DMS53 treated with DMSO at 0.1 percent for 48 hours (cell line): ENCODE measurements around the gene CSRP1.

ENCODE experiments used
- DNase-seq: peaks from one replicate; lab custom pipeline; 2025; ENCODE audit not compliant: unreplicated experiment; lab: John Stamatoyannopoulos, UW

The CSRP1 gene

GRCh38 chr1:201456499-201457309 lies 50.2 kb downstream of the CSRP1 start:
- no peak for DNase-seq

GRCh38 chr1:201455098-201455497 lies 51.8 kb downstream of the CSRP1 start:
- DNase-seq: no peak

GRCh38 chr1:201454608-201455007 lies 52.3 kb downstream of the CSRP1 start:
- no peak for DNase-seq

- DNase-seq: no peak
Observed at GRCh38 chr1:201452866-201453265, 54.1 kb downstream of the CSRP1 start.

- no peak for DNase-seq
Observed at GRCh38 chr1:201450721-201451291, 56.1 kb downstream of the CSRP1 start.

GRCh38 chr1:201448990-201449389 lies 57.9 kb downstream of the CSRP1 start:
- DNase-seq: no peak

GRCh38 chr1:201447903-201448871 lies 58.7 kb downstream of the CSRP1 start:
- peak; percentile 48 for DNase-seq

- no peak for DNase-seq
Observed at GRCh38 chr1:201445310-201445709, 61.6 kb downstream of the CSRP1 start.

- no peak for DNase-seq
Observed at GRCh38 chr1:201444792-201445191, 62.1 kb downstream of the CSRP1 start.

GRCh38 chr1:201443747-201444146 lies 63.2 kb downstream of the CSRP1 start:
- no peak for DNase-seq

- DNase-seq: no peak
Observed at GRCh38 chr1:201436969-201437368, 70.0 kb downstream of the CSRP1 start.

- no peak for DNase-seq
Observed at GRCh38 chr1:201436393-201436792, 70.5 kb downstream of the CSRP1 start.

- DNase-seq: no peak
Observed at GRCh38 chr1:201434266-201434665, 72.7 kb downstream of the CSRP1 start.

- DNase-seq: no peak
Observed at GRCh38 chr1:201433609-201434008, 73.3 kb downstream of the CSRP1 start.
